Stimulated activated CD4-positive, alpha-beta T cell treated with anti-CD3 and anti-CD28 coated beads, TNF-alpha, amount 100 ng/mL, for 4 hours (primary cell): Measurements from ENCODE around the gene UNC5A.

ENCODE experiments used
- DNase-seq, 3 experiments: peaks; one replicate each; pipeline ENCODE4 v3.0.0-alpha.2; 2020; ENCODE audit warnings: low read depth in 3 of 3

UNC5A gene

DNA sequence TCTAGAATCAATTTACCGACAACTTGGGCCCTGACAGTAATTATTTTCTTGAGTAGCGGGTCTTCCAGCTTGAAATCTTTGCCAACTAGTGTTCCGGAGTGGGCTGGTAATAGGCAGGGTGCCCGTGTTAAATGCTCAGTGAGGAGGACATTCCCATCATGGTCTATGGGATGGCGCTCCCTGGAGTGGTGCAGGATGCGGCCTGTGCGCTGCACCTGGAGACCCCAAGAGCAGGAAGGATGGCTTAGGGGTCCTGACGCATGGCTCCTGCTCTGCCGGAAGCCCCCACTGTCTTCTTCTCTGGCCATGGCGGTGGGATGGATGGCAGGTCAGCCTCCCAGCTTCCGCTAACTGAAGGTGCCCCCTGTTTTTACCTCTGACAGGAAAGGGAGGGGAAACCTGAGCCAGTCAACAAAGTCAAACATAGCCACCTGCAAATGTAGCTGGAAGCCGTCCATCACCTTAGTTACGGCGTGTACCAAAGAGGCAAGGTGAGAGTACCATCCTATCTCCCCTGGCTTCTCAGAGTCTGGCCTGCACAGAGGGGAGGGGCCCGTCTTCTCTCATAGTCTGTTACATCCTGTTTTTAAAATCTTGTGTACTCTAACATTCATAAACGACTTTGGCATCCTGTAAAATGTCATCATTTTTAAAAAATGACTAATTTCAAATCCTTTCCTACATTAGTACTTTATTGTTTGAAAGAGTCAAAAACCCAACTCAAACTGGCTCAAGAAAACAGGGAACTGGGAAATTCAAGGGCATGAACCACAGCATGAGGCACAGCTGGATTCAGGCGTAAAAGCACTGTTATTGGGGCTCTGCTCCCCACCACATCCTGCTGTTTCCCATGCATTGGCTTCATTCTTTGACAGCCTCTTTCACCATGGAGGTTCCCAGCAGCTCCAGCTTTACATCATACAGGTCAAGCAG is 28.5 kb upstream of the UNC5A start:
- no peak for DNase-seq

DNA sequence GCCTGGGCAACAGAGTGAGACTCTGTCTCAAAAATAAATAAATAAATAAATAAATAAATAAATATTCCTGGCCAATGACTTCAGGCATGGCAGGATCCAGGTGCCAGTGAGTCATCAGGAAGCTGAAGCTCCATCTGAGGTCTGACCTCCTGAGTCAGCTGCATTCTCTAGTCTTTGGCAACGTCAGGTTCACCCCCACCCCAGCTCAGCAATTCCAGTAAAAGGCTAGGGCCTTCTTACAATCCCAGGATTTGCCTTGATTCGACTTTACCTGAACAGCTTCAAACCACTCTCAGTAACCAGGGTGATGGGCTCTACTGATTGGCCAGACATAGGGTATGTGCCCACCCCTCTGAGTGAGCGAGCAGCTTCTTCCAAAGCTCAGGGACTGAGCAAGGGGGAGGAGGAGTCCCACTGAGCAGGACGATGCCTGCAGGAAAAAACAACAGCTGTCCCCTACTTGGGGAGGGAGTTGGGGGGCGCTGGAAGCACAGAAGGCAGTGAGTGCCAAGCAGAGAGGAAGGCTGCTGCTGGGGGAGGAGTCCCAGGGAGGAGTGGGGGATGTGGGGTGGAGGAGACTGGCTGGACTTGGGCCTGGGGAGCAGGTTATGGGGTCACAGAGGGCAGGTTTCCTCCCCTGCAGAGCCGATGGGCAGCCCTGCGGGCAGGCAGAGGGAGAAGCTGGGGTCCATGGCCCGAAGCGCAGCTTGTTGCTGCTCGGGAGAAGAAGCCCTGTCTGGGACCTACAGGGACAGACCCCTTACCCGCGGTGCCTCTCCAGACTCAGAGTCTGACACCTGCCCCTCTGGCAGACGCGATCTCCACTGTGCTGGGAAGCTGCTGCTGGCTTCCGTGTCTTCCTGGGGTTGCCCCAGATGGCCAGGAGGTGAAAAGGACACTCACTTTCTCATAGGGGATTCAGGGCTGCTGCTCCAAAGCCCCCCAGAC is 25.9 kb upstream of the UNC5A start:
- DNase-seq: no peak

- no peak for DNase-seq
Measured at GRCh38 chr5:176785184-176786145, 24.9 kb upstream of the UNC5A start.

DNA sequence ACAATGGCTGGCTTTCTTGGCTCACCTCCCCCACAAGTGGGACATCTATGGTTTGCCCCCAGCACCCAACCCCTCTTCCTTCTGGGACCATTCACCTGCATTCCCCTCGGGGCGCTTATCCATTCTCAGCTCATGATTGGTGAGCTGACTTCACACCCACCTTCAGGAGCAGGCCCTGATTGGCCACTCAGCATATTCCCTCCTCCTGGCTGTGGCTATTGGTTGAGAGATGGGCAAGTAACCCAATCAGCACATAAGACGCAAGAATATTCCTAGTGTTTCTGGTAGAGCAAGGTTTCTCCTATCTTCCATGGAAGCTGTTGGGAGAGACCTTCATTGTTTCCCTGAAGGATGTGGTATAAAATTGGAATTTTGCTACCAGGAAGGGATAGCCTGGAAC is 22.7 kb upstream of the UNC5A start:
- no peak for DNase-seq

DNA sequence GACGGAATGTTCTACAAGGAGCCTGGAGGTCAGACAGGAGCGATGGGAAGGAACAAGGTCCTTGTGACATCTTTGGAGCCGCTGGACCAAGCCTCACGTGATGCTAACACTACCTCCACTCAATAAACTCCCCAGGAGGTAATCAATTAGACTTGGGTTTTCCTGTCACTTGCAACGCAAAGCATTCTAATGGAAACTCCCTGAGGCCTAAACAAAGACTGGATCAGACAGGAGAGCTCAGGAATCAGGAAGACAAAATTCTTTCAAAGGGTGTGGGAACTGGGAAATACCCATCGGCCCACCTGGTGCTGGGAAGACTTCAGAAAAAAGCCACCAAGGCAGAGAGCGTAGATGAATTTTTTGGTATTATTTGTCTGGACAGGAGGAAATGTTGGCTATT is 22.3 kb upstream of the UNC5A start:
- no peak for DNase-seq

DNA sequence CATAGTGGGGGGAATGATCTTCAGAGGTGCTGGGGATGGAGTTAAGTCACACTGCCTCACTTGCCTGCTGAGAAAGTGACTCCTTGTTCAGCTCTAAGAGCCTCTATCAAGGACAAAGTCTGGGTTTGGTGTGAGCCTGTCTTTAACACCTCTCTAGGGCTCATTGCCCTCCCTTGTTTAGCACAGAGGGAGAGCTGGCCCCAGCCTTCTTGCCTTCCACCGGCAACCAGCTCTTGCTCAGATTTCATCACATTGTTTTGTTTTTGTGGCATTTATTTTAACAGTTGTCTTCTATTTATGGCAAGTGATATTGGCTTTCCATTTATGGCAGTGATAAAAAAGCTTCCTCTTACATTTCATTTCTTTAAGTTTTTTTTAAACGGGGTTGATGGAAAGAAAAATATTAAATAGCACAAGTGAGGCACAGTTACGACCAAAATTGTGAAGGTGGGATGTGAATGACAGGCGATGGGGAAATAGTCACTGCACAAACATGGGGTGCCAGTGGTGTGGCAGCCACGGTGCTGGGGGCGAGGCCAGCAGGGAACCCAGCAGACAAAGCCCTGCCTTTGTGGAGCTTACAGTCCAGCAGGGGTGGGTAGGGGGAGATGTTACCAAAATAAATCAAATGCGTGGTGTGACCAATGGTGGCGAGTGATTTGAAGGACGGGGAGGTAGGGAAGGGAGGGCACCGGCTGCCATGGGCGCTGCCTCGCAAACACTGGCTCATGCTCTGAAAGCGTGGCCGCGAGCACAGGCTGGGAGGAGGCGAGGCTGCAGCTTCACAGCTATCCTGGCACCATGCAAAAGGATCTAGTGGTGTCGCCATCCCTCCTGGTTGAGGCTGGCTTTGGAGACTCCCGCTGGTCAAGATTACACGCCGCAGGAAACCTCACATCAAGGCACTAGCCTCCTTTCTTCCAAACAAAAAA is 21.2 kb upstream of the UNC5A start:
- DNase-seq: no peak

DNA sequence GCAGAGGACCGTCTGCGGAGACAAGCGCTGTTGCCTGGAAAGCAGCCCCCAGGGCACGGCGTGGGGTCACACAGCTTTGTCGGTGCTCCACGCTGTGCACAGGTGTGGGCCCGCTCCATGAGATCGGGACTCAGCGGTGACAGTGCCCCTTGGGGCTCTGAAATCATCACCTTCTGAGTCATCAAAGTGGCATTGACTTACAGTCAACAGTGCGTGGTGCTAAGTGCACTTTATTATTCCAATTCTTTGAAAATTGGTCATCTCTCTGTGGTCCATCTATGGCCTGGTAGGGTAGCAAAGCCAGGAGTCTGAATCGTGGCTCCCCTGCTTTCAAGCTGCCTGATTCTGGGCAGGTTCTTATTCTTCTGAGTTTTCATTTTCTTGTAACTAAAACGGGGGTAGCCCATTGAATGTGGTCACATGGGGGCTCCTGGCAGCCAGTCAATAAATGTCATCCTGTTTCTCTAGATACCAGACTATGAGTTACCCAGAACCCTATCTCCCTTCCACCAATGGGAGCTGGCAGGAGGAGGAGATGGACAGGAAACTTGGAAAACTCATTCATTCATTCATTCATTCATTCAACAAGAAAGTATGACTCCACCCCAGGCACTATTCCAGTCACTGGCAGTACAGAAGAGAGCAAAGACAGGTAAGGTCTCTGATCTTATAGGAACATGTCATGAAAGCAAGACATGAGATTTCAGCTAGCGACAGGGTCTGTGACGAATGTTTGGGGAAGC is 20.3 kb upstream of the UNC5A start:
- DNase-seq: no peak

DNA sequence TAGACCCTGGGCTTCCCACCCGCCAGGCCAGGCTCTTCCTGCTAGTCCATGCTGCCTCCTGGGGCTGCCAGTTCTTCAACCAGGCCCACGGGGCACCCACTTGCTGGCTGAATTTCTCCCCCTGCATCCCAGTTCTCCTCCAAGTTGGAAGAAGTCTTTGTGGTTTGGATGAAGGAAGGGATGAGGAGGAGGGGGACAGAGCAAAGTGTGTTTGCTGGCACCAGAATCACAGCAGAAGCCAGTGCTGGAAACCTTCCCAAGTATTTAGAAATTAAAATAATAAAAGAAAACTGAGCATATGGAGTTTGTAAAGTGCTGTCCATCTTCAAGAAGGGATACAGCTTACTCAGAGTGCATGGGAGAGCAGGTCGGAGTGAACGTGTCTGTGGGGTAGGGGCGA is 19.4 kb upstream of the UNC5A start:
- DNase-seq: no peak

DNA sequence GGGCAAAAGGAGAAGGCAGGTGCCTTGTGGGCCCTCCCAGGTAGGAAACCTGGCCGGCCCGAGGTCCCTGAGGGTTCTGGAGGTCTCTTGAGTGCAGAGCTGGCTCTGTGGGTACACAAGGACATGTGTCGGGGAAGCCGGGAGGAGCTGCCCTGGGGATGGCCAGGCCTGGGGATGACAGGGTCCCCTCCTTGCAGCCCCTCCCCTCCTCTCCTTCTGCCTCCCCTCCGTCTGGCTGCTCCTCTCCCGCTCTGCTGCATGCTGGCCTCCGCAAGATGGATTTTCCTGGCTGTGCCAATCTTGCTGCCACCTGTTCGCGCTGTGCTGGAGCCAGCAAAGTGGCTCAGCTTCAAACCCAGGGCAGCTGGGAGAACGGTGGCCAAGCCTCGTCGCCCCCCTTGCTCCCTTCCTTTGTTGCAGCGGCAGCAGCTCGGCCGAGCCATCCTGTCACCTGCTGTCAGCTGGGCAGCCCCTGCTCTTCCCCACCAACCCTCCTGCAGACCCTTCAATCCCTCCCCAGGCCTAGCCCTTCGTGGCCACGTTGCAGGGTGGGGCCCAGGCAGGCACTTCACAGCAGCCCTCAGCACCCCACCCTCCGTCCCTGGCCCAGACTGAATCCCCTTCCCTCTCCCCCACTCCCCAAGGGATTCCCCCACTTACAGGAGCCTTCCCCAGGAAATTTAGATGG is 17.6 kb upstream of the UNC5A start:
- no peak for DNase-seq

DNA sequence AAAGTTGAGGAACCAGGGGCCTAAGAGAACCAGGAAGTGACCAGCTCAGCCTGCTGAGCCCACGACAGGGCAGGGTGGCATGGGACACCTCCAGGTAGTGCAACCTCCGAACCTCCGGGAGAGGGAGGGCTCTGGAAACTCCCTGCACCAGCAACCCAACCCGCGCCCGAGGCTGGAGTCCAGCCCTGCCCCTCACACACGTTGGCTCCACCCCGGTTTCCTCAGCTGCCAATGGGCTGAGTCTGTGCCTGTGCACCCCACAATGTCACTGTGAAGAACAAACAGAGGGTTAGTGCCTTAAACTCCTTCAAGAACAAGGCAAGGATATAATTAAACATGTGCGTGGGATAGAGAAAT is 17.0 kb upstream of the UNC5A start:
- DNase-seq: no peak

- DNase-seq: no peak
Measured at GRCh38 chr5:176793736-176794135, 16.6 kb upstream of the UNC5A start.

GRCh38 chr5:176794509-176794908 is 15.8 kb upstream of the UNC5A start:
- DNase-seq: no peak

GRCh38 chr5:176796411-176796810 is 13.9 kb upstream of the UNC5A start:
- DNase-seq: no peak

GRCh38 chr5:176796970-176797369 is 13.4 kb upstream of the UNC5A start:
- DNase-seq: no peak

- DNase-seq: no peak
Measured at GRCh38 chr5:176797456-176798050, 12.8 kb upstream of the UNC5A start.

DNA sequence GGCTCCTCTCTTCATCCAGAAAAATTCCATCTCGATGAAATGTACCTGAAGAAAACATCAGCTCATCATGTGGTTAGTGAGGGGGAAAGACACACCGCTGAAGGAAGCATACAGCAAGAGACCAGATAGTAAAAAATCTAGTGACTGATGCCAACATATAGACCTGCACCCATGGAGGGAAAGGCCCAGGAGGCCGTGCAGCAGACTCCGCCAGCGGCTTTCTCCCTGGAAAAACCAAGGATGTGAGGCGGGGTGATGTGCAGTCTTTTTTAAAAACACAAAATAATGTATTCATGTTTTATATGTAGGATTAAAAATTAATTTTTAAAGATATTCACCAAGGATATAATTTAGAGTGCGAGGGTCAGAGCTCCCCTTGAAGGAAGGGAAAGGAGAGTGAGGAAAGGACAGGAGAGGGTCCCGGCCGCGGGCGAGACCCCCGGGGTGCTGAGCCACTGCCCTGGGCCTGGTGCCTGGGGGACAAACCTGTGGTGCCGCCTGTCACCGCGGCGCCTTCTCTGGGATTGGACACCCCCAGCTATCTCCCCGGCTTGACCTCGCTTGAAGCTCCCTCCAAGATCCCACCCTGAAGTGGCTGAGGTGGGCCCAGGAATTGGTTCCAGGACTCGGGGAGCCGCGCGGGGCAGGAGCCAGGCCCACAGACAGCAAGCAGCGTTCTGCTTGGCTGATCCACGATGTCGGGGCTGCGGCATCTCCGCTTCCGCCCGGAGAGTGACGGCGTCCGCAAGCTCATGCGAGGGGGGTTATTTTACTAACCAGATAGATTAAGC is 12.1 kb upstream of the UNC5A start:
- DNase-seq: no peak

- DNase-seq: no peak
Measured at GRCh38 chr5:176798949-176799348, 11.4 kb upstream of the UNC5A start.

DNA sequence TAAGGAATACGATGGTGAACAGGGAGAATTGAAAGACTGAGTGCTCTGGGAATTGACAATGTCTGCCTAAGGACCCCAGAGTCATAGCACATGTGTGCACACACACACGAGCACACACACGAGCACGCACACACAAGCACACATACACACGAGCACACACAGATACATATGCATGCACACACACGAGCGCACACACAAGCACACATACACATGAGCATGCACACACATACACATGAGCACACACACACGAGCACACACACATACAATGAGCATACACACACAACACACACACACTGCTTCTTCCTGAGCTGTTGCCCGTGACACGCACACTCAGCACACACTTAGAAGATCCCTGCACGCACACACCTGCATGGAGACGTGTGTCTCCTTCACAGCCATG is 10.9 kb upstream of the UNC5A start:
- DNase-seq: no peak
